HTR-8/SVneo (cell line): ENCODE data around the gene TMPRSS6.

Experiments used
- DNase-seq: peaks from one replicate; pipeline ENCODE4 v3.0.0; 2011; ENCODE audit warnings: low spot score, mixed read lengths; ENCODE audit not compliant: insufficient read length
- FAIRE-seq: peaks from 2 replicates; lab custom pipeline; 2011; peaks lifted over from hg19 to GRCh38; lab: Jason Lieb, UNC

Gene TMPRSS6

DNA sequence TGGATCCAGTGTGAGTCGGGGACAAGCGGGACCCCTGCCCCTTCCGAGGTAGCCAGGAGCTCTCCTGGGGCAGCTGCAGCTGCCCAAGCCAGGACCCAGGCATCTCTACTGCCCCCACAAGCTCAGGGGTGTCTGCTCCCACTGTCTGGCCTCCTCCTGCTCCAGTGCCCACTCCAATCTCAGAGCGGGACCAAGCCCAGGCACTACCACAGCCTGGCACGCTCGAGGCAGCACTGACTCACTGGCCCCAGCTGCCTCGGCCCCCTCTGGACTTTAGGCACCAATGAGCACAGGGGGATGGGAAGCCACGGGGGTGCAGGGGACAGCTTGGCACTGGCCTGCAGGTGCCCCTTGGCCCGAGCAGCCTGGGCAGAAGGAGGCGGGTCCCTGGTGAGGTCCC, 32.0 kb upstream of the TMPRSS6 start:
- DNase-seq (no peak), FAIRE-seq (no peak)

DNA sequence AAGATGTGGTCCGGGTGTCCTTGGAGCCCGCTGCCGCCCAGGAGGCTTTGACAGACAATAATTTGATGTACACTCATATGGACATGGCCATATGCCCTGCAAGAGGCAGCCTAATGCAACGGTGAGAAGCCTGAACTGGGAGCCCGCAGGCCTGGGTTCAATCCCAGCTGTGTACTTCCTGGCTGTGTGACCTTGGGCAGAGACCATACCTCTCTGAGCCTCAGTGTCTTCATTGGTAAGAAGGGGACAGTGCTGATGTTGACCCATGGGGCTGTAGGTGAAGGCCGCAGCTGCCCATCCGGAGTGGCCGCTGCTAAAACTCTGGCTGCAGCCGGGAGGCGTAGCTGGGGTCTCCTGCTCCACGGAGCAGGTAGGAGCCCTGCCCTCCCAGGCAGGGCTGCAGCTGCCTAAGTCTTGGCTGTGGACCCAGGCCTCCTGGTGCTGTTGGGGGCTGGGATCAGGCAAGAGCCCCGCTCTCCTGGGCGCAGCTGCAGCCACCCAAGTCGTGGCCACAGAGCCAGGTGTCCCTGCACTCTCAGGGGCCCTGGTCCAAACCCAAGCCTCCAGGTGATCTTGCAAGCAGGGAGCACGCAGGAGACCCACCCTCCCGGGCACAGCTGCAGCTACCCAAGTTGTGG, 31.3 kb upstream of the TMPRSS6 start:
- no peak for DNase-seq
- no peak for FAIRE-seq

DNA sequence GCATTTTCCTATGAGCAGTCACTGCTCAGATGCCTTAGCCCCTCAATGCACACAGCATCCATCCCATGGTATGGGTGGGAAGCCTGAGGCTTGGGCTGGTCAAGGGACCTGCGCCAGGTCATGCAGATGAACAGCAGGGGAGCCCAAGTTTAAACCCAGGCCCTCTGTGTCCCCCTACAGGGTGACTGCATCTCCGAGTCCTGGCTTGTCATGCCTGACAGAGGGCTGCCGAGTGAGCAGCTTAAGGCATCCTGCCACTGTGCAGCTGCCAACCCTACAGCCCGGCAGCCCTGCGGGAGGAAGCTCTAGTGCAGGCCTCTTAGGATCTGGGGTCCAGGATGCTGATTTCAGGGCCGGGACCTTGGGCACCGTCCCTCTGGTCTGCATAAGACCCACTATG, 30.2 kb upstream of the TMPRSS6 start:
- FAIRE-seq = no peak

DNA sequence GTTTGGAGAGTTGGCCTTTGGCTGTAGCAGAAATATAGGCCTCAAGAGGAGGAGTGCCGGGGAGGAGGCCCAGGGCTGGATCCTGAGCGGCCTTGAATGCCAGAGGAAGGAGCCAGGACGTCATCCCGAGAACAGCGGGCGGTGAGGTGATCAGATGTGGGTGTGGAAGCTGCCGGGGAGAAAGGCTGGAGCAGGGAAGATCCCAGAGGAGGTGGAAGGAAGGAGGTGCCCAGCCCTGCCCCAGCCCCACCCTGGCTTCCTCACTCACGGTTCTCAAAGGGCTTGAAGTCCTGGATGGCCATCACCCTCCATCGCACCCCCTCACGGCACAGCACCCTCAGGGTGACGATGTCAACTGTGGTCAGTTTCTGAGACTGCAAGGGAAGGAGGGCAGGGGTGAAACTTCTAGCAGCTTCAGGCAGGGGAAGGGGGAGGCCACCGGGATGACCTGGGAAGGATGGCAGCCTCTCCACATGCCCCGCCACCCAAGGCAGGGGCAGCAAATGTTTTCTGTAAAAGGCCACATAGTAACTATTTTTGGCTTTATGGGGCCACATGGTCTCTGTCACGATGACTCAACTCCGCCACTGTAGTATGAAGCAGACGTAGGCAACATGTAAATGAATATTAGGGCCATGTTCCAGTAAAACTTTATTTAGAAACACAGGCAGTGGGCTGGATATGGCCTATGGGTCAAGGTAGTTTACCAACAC, 29.5 kb upstream of the TMPRSS6 start:
- DNase-seq (no peak), FAIRE-seq (no peak)

More for the DNA sequence above, 30.2 kb upstream of the TMPRSS6 start:
- DNase-seq = no peak

DNA sequence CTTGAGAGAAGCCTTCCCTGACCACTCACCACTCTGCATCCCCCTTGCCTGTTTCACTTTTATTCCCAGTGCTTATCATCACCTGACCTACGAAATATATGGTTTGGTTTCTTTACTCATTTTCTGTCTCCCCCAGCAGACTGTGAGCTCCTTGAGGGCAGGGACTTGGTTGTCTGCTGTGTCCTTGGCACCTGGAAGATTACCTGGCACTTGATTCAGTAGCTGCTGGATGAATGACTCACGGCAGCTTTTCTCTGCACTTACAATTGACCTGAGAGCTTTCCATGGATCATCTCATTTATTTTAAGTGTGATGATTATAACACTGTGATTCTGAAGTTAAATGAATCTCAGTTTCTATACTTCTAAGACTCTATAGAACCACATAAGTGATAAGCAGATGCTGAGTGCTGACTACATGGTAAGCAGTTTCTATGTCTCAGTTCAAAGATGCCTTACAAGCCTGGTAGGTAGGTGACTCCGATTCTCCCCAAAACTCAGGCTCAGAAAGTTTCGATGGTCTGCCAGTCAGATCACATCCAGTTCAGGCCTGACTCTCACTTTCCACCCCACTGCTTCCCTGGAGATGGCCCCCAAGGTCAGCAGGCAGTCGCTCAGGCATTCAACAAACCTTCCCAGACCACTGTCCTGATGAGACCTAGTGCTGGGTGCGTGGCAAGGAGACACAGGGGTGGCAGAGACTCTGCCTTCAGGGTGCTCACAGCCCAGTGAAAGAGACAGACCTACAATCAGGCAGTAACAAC, 28.6 kb upstream of the TMPRSS6 start:
- DNase-seq (no peak), FAIRE-seq (no peak)

DNA sequence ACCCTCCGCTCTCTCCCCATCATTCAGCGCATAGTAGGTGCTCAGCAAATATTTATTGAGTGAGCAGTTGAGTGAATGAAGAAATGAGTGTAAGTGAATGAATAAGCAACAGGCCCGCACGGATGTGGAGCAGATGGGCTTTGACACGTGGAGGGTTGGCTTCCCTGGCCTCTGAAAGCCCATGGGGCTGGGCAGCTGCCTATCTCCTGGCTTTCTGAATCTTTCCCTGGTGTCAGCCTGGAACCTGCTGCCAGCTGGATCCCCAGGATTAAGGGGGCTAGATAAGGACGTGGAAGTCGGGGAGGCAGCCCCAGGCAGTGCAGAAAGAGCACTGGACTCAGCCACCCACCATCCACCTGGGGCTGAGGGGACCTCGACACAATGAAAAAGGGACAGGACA, 27.6 kb upstream of the TMPRSS6 start:
- DNase-seq (no peak), FAIRE-seq (no peak)

DNA sequence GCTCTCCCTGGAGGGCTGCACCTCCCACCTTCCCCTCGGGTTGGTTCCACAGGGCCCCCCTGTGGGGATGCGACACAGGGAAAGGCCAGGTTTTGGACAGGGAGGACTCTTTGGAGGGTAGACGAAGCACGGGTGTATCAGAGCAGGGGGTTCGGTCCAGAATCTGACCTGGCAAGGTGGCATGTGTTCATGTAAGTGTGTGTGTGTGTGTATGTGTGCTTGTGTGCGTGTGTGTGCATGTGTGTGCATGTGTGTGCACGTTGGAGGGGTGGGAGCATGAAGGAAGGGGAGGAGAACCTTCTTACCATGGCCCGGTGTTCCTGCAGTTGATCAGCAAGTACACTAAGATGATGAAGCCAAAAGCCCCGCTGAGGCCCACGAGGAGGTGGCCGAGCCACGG, 25.5 kb upstream of the TMPRSS6 start:
- DNase-seq = no peak
- FAIRE-seq = no peak

DNA sequence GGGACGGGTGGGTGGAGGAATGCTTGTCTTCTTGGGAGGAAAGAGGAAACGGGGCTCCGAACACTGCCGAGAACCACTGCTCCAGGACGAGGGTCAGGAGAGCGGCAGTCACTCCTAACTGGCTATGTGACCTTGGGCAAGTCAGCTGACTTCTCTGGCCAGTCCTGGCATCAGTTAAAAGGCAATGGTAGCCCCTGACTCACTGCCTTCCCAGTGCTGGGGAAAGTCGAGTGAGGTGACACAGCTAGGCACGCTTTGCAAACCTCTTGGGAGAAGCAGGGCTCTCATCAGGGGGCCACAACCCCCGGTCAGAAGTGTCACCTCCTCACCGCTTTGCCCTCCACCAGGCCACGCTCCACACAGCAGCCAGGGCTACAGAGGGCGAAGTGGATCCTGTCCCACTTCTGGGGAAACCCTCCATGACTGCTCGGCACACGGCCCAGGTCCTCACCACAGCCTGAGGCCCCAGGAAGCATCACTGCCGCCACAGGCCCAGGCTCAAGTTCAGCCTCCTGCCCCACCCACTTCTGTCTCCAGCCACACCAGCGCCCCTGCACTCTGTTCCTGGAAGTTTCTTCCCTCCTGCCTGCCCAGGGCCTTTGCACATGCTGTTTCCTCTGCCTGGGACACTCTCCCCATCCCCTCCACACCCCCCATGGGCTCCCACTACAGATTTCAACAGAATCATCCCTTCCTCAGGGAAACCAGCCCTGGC, 23.9 kb upstream of the TMPRSS6 start:
- FAIRE-seq = no peak

DNA sequence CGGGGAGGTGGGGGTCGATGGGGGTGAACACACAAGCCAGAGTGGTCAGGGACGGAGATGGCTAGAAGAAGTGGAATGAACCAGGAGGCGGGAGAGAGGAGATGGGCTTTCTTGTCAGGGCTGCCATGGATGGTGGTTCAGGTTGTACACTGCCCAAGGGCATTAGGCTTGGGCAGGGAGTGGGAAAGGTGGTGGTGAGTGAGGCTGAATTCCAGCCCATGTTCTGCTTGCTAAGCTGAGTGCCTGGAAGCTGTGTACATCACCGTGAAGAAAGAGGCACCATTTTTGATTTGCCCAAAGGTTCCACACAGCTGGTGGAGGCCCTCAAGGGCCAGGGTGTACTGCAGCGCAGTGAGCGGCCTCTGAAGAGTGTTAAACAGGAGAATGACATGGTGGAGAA, 23.3 kb upstream of the TMPRSS6 start:
- FAIRE-seq = no peak
- no peak for DNase-seq

More for the DNA sequence above, 23.9 kb upstream of the TMPRSS6 start:
- DNase-seq = no peak

DNA sequence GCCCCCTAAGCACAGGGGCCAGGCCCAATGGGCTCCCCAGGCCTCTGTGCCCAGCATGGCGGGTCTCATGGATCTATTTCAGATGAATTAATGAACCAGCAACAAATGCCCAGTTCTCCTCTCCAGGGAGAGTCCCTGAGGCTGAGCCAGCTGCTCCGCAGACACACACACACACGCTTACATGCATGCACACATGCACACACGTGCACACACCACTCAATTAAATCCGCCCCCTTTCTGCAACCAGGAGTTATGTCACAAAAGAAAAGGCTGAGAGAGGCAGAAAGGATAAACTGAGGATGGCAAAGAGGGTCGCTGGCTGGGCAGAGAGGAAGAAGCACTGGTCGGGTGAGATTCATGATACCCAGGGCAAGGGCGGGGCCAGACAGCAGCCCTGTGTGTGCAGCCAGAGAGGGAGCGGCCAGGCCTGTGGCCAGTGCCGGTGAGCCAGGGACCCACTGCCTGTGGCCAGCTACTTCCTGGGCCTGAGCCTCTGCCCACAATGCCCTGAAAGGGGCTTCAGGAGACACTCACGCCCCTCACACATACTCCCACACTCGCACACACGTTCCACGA, 20.4 kb upstream of the TMPRSS6 start:
- no peak for DNase-seq
- no peak for FAIRE-seq

DNA sequence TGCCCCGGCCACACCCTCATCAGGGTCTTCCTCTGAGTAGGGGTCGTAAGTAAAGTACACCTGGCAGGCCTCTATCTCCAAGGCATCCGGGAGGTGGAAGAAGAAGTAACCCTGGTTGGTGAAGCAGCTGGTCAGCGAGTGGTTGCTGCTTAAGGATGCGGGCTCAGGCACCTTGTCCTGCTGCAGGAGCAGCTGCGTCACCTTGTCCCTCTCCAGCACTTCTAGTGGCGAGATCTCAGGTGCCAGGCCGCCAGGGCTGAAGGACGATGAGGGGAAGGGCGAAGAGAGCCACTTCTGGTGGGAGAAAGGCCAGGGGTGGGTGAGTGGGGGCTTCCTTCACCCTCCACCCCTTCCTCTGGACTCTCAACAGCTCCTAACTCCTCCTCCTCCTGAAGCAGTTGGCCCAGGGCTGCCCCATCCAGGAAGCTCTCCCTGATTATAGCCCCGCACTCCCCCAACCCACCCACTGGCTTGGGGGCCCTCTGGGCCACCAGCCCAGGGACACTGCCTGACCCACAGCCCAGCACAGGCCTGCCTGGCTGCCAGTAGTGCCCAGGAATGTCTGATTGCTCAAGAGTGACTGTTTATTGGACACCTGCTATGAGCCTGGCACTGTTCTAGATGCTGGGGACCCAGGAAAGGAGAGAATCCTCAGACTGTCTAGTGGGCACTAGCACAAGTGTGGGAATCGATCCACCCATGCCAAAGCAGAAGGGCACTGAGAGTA, 19.2 kb upstream of the TMPRSS6 start:
- DNase-seq (no peak), FAIRE-seq (no peak)

DNA sequence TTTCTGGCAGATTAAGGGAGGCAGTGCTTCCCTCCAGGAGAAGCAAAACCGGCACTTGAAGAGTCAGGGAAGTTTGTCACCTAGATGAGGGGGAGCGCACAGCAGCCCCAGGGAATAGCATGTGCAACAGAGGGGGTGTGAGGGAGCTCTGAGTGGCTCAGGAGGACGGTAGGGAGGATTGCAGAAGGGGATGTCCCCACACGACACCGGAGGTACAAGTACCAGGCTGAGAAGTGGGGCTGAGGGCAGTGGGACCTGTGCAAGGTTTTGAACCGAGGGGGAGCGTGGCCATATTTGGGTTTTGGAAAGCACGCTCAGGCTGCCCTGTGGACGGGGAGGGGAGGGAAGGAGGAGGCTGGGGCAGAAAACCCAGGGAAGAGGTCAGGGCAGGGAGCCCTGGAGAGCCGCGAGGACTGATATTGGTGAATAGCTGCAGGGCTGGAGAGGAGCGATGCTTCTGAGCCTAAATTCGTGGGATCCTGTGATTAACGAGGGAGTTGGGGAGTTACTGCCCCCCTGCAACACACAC, 17.9 kb upstream of the TMPRSS6 start:
- FAIRE-seq (no peak), DNase-seq (no peak)

DNA sequence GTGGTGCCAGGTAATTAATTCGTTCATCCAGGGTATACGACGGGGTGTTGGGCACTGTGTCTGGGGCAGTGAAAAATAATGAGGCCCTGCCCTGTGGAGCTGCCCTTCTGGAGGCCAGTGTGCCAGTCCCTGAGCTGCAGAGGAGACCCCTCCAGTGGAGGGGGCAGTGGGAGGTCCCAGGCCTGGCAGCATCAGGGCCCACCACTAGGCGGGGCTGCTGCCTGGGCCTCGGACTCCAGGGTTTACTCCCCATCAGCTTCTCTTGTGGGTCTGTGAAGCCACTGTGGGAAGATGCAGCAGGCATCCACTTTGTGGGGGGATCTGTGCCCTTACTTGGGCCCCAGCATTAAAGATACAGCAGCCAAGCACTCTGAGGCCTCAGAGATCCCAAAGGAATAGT, 17.4 kb upstream of the TMPRSS6 start:
- no peak for FAIRE-seq
- no peak for DNase-seq

DNA sequence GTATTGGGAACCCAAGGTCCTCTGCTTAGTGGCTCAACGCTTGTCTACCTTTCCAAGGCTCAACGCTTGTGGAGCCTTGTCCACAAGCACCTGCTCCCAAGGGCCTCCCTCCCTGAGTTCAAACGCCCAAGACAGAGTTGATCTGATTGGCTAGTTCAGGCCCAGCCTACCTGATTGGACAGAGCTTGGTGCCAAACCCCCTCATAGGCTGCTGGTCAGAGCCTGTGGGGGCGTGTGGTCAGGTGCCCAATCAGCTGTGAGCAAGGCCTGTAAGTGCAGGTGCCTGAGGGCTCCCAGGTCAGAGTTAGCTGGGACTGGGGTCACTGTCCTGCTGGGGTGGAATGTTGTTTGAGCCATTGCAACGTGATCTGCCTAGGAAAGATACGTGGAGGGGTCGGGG, 16.9 kb upstream of the TMPRSS6 start:
- FAIRE-seq = no peak

DNA sequence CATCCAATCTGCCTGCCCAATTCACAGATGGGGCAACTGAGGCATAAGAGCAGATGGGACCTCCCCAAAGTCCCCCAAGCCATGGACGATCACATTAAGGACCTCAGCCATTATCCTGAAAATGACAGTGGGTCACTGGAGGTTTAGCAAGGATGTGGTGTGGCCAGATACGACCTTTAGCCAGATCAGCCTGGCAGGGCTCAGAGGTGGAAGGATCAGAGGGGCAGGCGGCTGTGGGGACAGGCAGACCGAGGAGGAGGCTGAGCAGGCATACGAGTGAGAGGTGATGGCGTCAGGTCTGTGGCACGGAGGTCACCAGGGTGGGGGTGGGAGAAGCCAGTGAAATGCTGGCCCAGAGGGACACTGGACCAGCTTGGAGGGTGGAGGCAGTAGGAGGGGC, 14.1 kb upstream of the TMPRSS6 start:
- FAIRE-seq (no peak), DNase-seq (no peak)

More for the DNA sequence above, 16.9 kb upstream of the TMPRSS6 start:
- no peak for DNase-seq

DNA sequence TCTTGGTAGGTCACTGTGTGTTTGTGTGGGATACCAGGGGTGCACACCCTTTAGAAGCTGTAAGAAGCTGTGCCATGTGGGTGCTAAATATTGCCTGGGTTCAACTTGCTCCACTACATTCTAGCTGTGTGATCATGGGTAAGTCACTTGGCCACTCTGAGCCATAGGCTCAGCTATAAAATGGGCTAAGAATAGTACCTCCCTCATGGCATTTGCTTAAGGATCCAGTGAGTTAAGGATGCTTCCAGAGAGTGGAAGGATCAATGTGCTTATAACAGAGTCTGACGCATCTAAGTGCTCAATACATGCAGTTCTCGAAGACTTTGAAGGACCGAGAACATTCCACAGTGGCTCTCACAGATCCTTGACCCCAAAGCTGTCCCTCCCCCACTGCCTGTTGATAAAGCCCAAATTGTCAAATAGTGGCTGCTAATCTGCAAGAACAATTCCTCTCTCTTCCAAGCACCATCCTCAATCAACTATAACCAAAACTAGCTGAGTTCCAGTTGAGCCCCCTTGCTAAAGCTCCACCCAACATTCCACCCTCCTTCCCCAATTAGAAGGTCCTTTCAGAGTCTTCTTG, 13.2 kb upstream of the TMPRSS6 start:
- no peak for DNase-seq
- no peak for FAIRE-seq

DNA sequence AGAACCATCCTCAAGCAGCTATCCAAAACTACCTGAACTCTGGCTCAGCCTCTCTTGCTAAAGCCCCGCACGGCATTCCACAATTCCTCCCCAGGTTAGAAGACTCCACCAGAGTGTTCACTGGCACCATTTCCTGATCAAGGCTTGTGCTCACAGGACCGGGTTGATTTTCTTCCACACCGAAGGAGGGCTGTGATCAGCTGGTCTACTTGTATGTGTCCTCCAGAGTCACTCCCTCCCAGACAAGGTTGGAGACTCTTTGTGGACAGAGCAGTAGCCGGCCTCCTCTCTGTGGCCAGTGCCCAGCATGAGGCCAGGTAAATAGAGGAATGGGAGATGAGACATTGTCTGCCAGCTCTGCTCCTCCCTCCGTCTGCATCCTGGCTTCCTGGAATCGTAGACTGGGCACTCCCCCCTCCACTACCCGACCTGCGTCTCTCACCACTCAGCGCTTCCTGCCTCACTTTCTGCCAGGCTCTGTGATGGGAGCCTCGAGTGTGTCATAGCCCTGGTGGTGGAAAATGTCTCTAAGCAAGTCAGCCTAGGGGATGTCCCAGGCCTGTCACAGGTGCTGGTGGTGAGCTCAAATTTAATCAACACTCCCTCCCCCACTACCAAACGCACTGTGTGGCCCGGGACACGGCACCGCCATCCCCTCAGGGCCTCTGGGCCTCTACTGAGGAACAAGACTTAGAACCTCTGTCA, 12.5 kb upstream of the TMPRSS6 start:
- peak; percentile 54 for DNase-seq
- no peak for FAIRE-seq

DNA sequence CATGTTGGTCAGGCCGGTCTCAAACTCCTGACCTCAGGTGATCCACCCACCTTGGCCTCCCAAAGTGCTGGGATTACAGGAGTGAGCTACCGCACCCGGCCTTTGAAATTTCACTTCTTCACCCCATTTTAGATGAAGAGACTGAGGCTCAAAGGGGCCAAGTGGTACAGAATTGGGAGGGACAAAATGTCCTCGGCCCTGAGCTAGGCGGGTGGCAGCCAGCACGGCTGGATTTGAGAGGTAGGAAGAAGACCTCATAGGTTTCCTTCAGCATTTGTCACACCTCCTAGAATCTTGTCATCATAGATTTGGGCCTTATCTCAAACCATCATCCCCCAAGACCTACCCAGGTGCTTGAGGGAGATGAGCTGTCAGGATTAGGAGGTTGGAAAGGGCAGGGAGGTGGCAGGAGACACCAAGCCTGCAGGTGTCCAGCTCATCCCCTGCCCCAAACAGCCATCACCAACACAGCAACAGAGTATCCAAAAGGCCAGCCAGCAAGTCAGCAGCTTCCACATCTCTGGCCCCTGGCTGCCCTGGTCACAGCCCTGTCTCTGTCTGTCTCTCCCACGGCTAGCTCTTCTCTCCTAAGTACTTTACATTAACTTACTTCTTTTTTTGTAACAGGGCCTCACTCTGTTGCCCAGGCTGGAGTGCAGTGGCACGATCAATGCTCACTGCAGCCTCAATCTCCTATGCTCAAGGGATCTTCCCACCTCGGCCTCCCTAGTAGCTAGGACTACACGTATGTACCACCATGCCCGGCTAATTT, 11.2 kb upstream of the TMPRSS6 start:
- FAIRE-seq (no peak), DNase-seq (no peak)
